K562 (cell line): ENCODE measurements around the gene MED13L. TPM values are rescaled to one million over a fixed set of nuclear protein-coding genes. Genes with fewer than 3 reads are reported as not detected.

ENCODE experiments used
- ATAC-seq: fragments of 200-7000 bp; cut with Tn5 transposase; 3 replicates; pipeline ENCODE4 v1.9.1; 2020; ENCODE audit warnings: moderate library complexity
- BruUV-seq: library from RNA; stranded (reverse); fragments of 400-500 nt; replicated peaks from 2 replicates; lab custom pipeline; 2021; lab: Mats Ljungman, UMichigan
- CTCF ChIA-PET: fragments of 300-600 bp; formaldehyde crosslinking; extraction: SDS; loops from one replicate; lab custom pipeline; 2021; ENCODE audit warnings: low intra/inter-chr PET ratio; lab: Yijun Ruan, JAX
- POLR2A ChIA-PET: fragments of 300-600, 350-650 bp; sonication (Branson Sonifier 250); formaldehyde crosslinking; extraction: SDS; loops from one replicate; lab custom pipeline; 2021; ENCODE audit warnings: antibody characterized with exemption, inconsistent platforms; lab: Yijun Ruan, JAX
- DNase-seq, 4 experiments: peaks; one replicate each; pipeline versions ENCODE4 v3.0.0 to v3.0.0-alpha.2; 2011 to 2018; ENCODE audit warnings: low spot score in 3 of 4, mixed read lengths in 3 of 4; ENCODE audit errors: extremely low read depth in 1 of 4
- FAIRE-seq: peaks from 2 replicates; lab custom pipeline; 2011; peaks lifted over from hg19 to GRCh38; lab: Jason Lieb, UNC
- H2AFZ ChIP-seq: 2 replicates; pipeline ENCODE4 v1.6.0; 2011; ENCODE audit warnings: low read depth, low read length, control low read depth, inconsistent platforms
- H3K27ac ChIP-seq: fragments of 200-600 bp; 3 replicates; pipeline ENCODE4 v1.8.0; 2011; ENCODE audit warnings: low read depth, mild to moderate bottlenecking, control low read depth, inconsistent platforms, low read length, moderate library complexity, mixed read lengths; ENCODE audit errors: extremely low read depth
- H3K27me3 ChIP-seq, 2 experiments: fragments of 300-600 bp in 1 of 2; 2 replicates in 1 of 2; 3 replicates in 1 of 2; pipeline versions ENCODE4 v1.6.0 to v1.8.0; 2011; ENCODE audit warnings: inconsistent platforms in 2 of 2, low read length in 2 of 2, mild to moderate bottlenecking in 1 of 2, mixed read lengths in 1 of 2, moderate library complexity in 1 of 2; ENCODE audit not compliant: control insufficient read depth in 2 of 2, insufficient read depth in 2 of 2
- H3K36me3 ChIP-seq: fragments of 300-600 bp; 3 replicates; pipeline ENCODE4 v1.8.0; 2011; ENCODE audit warnings: mild to moderate bottlenecking, low read length, inconsistent platforms; ENCODE audit not compliant: control insufficient read depth, insufficient read depth
- H3K4me1 ChIP-seq, 2 experiments: fragments of 200-600 bp in 1 of 2; replicated peaks in 1 of 2; 2 replicates in 1 of 2; 3 replicates in 1 of 2; pipeline versions ENCODE4 v1.5.1 to v1.8.0; 2011; ENCODE audit warnings: inconsistent platforms in 2 of 2, low read length in 2 of 2, mild to moderate bottlenecking in 1 of 2, mixed read lengths in 1 of 2, moderate library complexity in 1 of 2; ENCODE audit not compliant: control insufficient read depth in 2 of 2, insufficient read depth in 2 of 2
- H3K4me2 ChIP-seq: 2 replicates; pipeline ENCODE4 v1.6.1; 2011; ENCODE audit warnings: low read length, control low read depth, inconsistent platforms, mixed read lengths; ENCODE audit not compliant: insufficient read depth
- H3K4me3 ChIP-seq: fragments of 200-600 bp; sonication (generic), shearing (Covaris generic); 2 replicates; pipeline ENCODE4 v1.5.1; 2016; ENCODE audit warnings: control low read depth, inconsistent platforms
- H3K79me2 ChIP-seq: fragments of 200-600 bp; 3 replicates; pipeline ENCODE4 v1.8.0; 2011; ENCODE audit warnings: low read length, inconsistent platforms; ENCODE audit not compliant: control insufficient read depth, insufficient read depth
- H3K9ac ChIP-seq, 2 experiments: 2 replicates each; pipeline versions ENCODE4 v1.6.0 to v1.6.1; 2011; ENCODE audit warnings: low read depth in 2 of 2, low read length in 2 of 2, control low read depth in 1 of 2, inconsistent platforms in 1 of 2, mild to moderate bottlenecking in 1 of 2, mixed read lengths in 1 of 2; ENCODE audit not compliant: insufficient read depth in 1 of 2
- H3K9me1 ChIP-seq: one replicate; pipeline ENCODE4 v1.6.0; 2011; ENCODE audit warnings: inconsistent platforms, mild to moderate bottlenecking, low read length, moderate library complexity; ENCODE audit not compliant: control insufficient read depth, insufficient read depth
- H3K9me3 ChIP-seq: replicated peaks from 2 replicates; pipeline ENCODE4 v1.5.1; 2011; ENCODE audit warnings: low read depth, low read length, inconsistent platforms; ENCODE audit not compliant: control insufficient read depth, insufficient read depth
- H4K20me1 ChIP-seq: replicated peaks from 2 replicates; pipeline ENCODE4 v1.6.1; 2011; ENCODE audit warnings: low read length, inconsistent platforms, mixed read lengths; ENCODE audit not compliant: control insufficient read depth, insufficient read depth
- HDAC6 ChIP-seq: IDR thresholded peaks from 2 replicates; pipeline ENCODE4 v1.6.1; 2012; ENCODE audit warnings: low read depth, mild to moderate bottlenecking, control low read depth, inconsistent platforms, low read length, moderate library complexity
- JUN ChIP-seq, 2 experiments: sonication (generic) in 1 of 2; formaldehyde crosslinking in 1 of 2; IDR thresholded peaks; 2 replicates each; pipeline versions ENCODE4 v1.6.1 to v1.8.0; 2012 to 2022; ENCODE audit warnings: borderline replicate concordance in 2 of 2, mild to moderate bottlenecking in 2 of 2, improper control_type of control experiment in 1 of 2, low read depth in 1 of 2, low read length in 1 of 2, missing genetic modification reagents in 1 of 2
- MCM3 ChIP-seq: fragments of 450-650 bp; IDR thresholded peaks from 2 replicates; pipeline ENCODE4 v1.6.1; 2016
- PRDM10 ChIP-seq: fragments of 450-650 bp; IDR thresholded peaks from 2 replicates; pipeline ENCODE4 v1.6.1; 2018; ENCODE audit not compliant: partially characterized antibody
- ZNF3 ChIP-seq: fragments of 250-450 bp; sonication (Bioruptor Pico); IDR thresholded peaks from 2 replicates; pipeline ENCODE4 v1.5.0; 2021; ENCODE audit warnings: mild to moderate bottlenecking, moderate library complexity
- ZNF398 ChIP-seq: fragments of 250-450 bp; sonication (Bioruptor Pico); IDR thresholded peaks from 2 replicates; pipeline ENCODE4 v1.8.0; 2021; ENCODE audit warnings: moderate library complexity, mild to moderate bottlenecking, inconsistent platforms
- WGBS: fragments of 100-300 bp; shearing (Covaris generic); methylation state at CpG from one replicate; pipeline ENCODE4 v1.1.6; 2016; ENCODE audit warnings: low coverage, mixed read lengths; ENCODE audit not compliant: insufficient coverage; ENCODE audit errors: missing lambda C conversion rate; 5-methylcytosine and 5-hydroxymethylcytosine counted together
- in situ Hi-C: fragments of 300-500 bp; cut with MboI; formaldehyde crosslinking; loops from 4 replicates; pipeline ENCODE4 v1.15.0; 2018; ENCODE audit warnings: inconsistent platforms, mixed read lengths
- intact Hi-C: fragments of 100-400 bp; cut with micrococcal nuclease; formaldehyde crosslinking; loops from 2 replicates; pipeline ENCODE4 v1.14.2; 2022
- polyA plus RNA-seq, 8 experiments: library from polyadenylated mRNA; depleted of rRNA in 4 of 8; stranded (reverse) in 5 of 8; unstranded in 3 of 8; fragments of >200 nt; fragmentation: Nextera tagmentation in 2 of 8; fragmentation: Illumina TruSeq in 1 of 8; extraction: Ambion mirVana in 2 of 8; extraction: Trizol in 1 of 8; gene quantifications; 2 replicates each; pipeline versions ENCODE4 v1.2.1 to v1.2.3, GENCODE V29; 2011 to 2014; ENCODE audit warnings: inconsistent platforms in 1 of 8, missing spikeins in 1 of 8
- total RNA-seq, 7 experiments: library from RNA; depleted of rRNA in 6 of 7; stranded (reverse); fragments of >200 nt in 6 of 7; fragmentation: Illumina TruSeq in 2 of 7; extraction: Trizol in 2 of 7; gene quantifications; 2 replicates each; pipeline versions ENCODE4 v1.2.1 to v1.2.3, GENCODE V29; 2011 to 2021; ENCODE audit warnings: low replicate concordance in 1 of 7

Gene MED13L
- total and polyA plus RNA-seq, 9 of the 15 experiments (the other 6 are each of a cell fraction or from before 2014, with no cell fraction given), result 13.4 to 90.3 (median 36.9) TPM

GRCh38 chr12:116125956-116126566 lies 151.4 kb downstream of the MED13L start:
- POLR2A ChIA-PET, result no interaction called here
- no TSS peak for BruUV-seq
- Histone ChIP-seq H3K4me3 (no peak overlapping the region), H3K9ac (no peak overlapping the region), H3K4me2 (no peak overlapping the region), H3K9me3 (no peaks in the 10 kb centered on the region), H3K4me1 (peaks cover 0 to 31% of the 10 kb centered on the region in 2 experiments; a peak in 3 of 5 replicates), H3K9me1 (no peaks in the 10 kb centered on the region), H3K27me3 (no peaks in the 10 kb centered on the region), H3K36me3 (no peaks in the 10 kb centered on the region), H4K20me1 (0 out of 2 replicates have a peak, but pooled peaks cover 21% of the 10 kb centered on the region)
- in situ Hi-C loops (no loop called here), intact Hi-C loops (no loop called here)
- WGBS, result 60% methylated on average over 4 of the region's 4 CpGs
- ATAC-seq (peak; percentile 69), FAIRE-seq (no peak)
- no peak for TF ChIP-seq ZNF3 (CRISPR knock-in tag)
- peak; percentile 90 for TF ChIP-seq PRDM10
- no peak for TF ChIP-seq MCM3
- no peak for TF ChIP-seq HDAC6
- no peak for TF ChIP-seq JUN (IDR thresholded peaks at IDR 0.05; ENCODE audit: borderline replicate concordance, low read depth, low read length)
- no peak for TF ChIP-seq JUN (CRISPR knock-in tag; IDR thresholded peaks at IDR 0.05; ENCODE audit: borderline replicate concordance)
- no peak for TF ChIP-seq ZNF398 (CRISPR knock-in tag)
- TF ChIP-seq, all 486 proteins: peak for 1
- Histone ChIP-seq H3K79me2 (peaks cover 100% of the 10 kb centered on the region), H3K27ac (no peak overlapping the region), H2AFZ (no peak overlapping the region)
- CTCF ChIA-PET, result no interaction called here
- DNase-seq, result peak in 1 of 4 experiments; percentile 35
